AG04450 (cell line): Measurements from ENCODE around the gene LIMK2. TPM values are rescaled to one million over a fixed set of nuclear protein-coding genes. Genes with fewer than 3 reads are reported as not detected.

Source experiments
- CTCF ChIA-PET: fragments of 300-600, 350-600 bp; formaldehyde crosslinking; extraction: SDS; loops from one replicate; lab custom pipeline; 2022; ENCODE audit warnings: antibody characterized with exemption, inconsistent platforms; lab: Charles Lee
- POLR2A ChIA-PET: fragments of 350-600 bp; formaldehyde crosslinking; extraction: SDS; loops from one replicate; lab custom pipeline; 2021; ENCODE audit warnings: antibody characterized with exemption, inconsistent platforms; lab: Yijun Ruan, JAX
- DNase-seq: peaks from one replicate; pipeline ENCODE4 v3.0.0-alpha.2; 2011; ENCODE audit warnings: low read depth, low spot score
- H3K27ac ChIP-seq: one replicate; pipeline ENCODE4 v1.5.1; 2012; ENCODE audit warnings: low read depth, low read length, control low read depth
- H3K27me3 ChIP-seq: one replicate; pipeline ENCODE4 v1.6.0; 2012; ENCODE audit warnings: low read length; ENCODE audit not compliant: control insufficient read depth, insufficient read depth
- H3K4me3 ChIP-seq: 2 replicates; pipeline ENCODE4 v1.5.1; 2011; ENCODE audit warnings: mild to moderate bottlenecking, low read depth, low read length, control low read depth
- H3K9me3 ChIP-seq: 2 replicates; pipeline ENCODE4 v1.5.1; 2012; ENCODE audit warnings: low read length; ENCODE audit not compliant: control insufficient read depth, insufficient read depth
- CTCF ChIP-seq: IDR thresholded peaks from 2 replicates; pipeline ENCODE4 v1.5.1; 2011; ENCODE audit warnings: low read depth, low read length, control low read depth, inconsistent platforms
- polyA plus RNA-seq: library from polyadenylated mRNA; depleted of rRNA; stranded (reverse); fragments of >200 nt; gene quantifications from 2 replicates; pipeline ENCODE4 v1.2.3, GENCODE V29; 2011

LIMK2 gene
- polyA plus RNA-seq, 1 experiment, result 5.0 TPM

GRCh38 chr22:31250740-31251600 is 38.9 kb downstream of the LIMK2 start:
- H3K27me3 ChIP-seq, result no peaks in the 10 kb centered on the region
- ChIA-PET CTCF (interaction anchor here (0.7 to 6.1 kb wide), 4 partner anchors 22 to 63 kb away, joined by 3 to 46 read pairs (median 14); partner anchors contain the start of genes LIMK2 and PIK3IP1), POLR2A (interaction anchor here (0.6 to 1.2 kb wide), 2 partner anchors 20 to 26 kb away, joined by 3 read pairs; no protein-coding TSS in a partner anchor)
- H3K4me3 ChIP-seq, result no peak overlapping the region
- no peak for DNase-seq
- no peak for TF ChIP-seq CTCF
- H3K27ac ChIP-seq, result no peak overlapping the region
- H3K9me3 ChIP-seq, result no peaks in the 10 kb centered on the region

GRCh38 chr22:31253949-31254348 is 41.9 kb downstream of the LIMK2 start:
- H3K27ac ChIP-seq, result no peak overlapping the region
- no peak for DNase-seq
- CTCF ChIA-PET, result interaction anchor here (0.5 to 5.0 kb wide), 3 partner anchors 14 to 20 kb away, joined by 3 to 44 read pairs (median 4); no protein-coding TSS in a partner anchor
- no peak overlapping the region for H3K4me3 ChIP-seq
- H3K9me3 ChIP-seq, result no peaks in the 10 kb centered on the region
- no peak for TF ChIP-seq CTCF
- POLR2A ChIA-PET, result interaction anchor here (0.6 kb wide), 1 partner anchor 80 kb away, joined by 3 read pairs; no protein-coding TSS in a partner anchor
- H3K27me3 ChIP-seq, result no peaks in the 10 kb centered on the region

GRCh38 chr22:31259798-31260473 is 47.8 kb downstream of the LIMK2 start:
- DNase-seq, result no peak
- Histone ChIP-seq H3K27me3 (no peaks in the 10 kb centered on the region), H3K4me3 (no peak overlapping the region), H3K9me3 (no peaks in the 10 kb centered on the region), H3K27ac (no peak overlapping the region)
- CTCF ChIA-PET, result interaction anchor here (0.6 to 2.5 kb wide), 3 partner anchors 13 to 1284 kb away, joined by 3 to 16 read pairs (median 3); no protein-coding TSS in a partner anchor
- no peak for TF ChIP-seq CTCF
- POLR2A ChIA-PET, result no interaction called here

GRCh38 chr22:31260474-31260856 is 48.4 kb downstream of the LIMK2 start:
- no peak for TF ChIP-seq CTCF
- ChIA-PET POLR2A (no interaction called here), CTCF (interaction anchor here (1.0 kb wide), 1 partner anchor 13 kb away, joined by 3 read pairs; no protein-coding TSS in a partner anchor)
- H3K27me3 ChIP-seq, result no peaks in the 10 kb centered on the region
- no peaks in the 10 kb centered on the region for H3K9me3 ChIP-seq
- no peak for DNase-seq
- H3K4me3 ChIP-seq, result no peak overlapping the region
- H3K27ac ChIP-seq, result no peak overlapping the region
